GM18867 (cell line): ENCODE measurements around the gene DYNC2H1.
A peak's percentile ranks its signal among the peaks of the same experiment; 100 is the strongest.

ENCODE experiments used
- ATAC-seq: cut with Tn5 transposase; IDR thresholded peaks from one replicate; pipeline ENCODE4 v1.9.1; 2021; ENCODE audit warnings: mild to moderate bottlenecking, moderate library complexity; ENCODE audit not compliant: unreplicated experiment

The DYNC2H1 gene

DNA sequence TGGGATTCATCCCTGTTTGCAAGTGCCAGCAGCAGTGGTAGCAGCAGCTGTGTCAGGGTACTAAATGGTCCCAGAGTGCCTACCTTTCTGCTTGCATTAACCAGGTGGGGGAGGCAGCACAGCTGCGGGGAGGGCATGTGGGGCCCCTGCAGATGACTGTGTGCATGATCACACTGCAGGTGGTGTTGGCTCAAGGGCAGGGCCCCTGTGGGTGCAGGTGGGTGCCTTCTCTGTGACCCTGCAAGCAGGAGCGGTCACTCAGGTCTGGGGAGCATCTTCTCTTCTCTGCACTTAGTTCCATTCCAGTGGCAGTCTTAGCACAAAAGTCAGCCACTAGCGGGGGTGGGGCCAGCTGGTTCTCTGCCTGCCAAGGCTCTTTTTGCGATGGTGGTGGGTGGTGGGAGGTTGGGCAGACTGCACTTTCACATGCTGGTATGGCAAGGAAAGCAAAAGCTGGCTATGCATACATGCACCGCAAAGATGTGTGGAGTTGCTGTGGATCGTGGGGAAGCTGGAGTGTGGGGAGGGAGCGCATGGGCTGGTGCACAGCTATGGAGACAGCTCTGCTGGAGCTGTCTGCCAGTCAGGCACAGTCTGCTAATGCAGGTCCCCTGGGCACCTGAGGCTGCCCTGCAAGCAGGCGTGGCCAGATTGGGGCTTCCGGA is 157.1 kb downstream of the DYNC2H1 start:
- no peak for ATAC-seq

DNA sequence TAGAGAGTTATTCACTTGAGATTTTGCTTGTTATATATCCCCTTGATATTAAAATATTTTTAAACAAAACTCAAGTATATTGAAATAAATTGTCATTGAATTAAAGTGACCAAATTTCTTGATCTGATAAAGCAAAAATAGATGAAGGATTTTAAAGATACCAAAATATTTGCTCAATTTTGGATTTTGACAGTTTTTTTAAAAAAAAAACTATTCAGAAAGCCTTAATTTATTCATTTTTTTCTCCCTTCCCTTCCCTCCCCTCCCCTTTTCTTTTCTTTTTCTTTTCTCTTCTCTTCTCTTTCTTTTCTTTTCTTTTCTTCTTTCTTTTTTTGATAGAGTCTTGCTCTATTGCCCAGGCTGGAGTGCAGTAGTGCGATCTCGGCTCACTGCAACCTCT is 163.7 kb downstream of the DYNC2H1 start:
- no peak for ATAC-seq

DNA sequence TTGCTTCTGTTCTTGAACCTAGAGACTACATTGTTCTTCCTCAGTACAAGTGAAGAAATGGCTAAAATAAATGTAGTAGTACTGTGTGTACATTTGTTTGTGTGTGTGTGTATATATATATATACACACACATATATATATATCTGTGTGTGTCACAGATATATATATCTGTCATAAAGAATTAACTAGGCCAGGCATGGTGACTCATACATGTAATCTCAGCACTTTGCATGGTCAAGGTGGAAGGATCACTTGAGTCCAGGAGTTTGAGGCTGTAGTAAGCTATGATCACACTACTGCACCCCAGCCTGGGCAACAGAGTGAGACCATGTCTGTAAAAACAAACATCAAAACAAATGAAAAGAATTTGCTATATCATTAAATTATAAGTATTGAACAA is 164.8 kb downstream of the DYNC2H1 start:
- ATAC-seq, result no peak

DNA sequence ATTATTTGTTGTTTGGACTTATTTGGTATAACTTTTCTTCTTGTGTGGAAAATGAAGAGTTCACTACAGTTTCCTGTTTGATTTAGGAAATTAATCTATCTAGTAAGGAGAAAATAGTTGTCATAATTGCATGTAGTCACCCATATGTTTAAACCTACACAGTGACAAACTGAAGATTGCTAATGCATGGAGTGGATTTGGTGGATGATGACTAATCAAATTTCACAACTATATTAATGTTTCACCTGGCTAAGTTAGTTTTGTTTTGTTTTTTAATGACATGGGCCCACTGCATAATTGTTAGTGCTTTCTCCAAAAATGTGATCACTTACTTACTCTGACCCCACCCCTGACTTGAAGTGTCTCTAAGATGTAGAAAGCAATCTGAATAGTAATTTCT is 170.6 kb downstream of the DYNC2H1 start:
- ATAC-seq, result no peak

DNA sequence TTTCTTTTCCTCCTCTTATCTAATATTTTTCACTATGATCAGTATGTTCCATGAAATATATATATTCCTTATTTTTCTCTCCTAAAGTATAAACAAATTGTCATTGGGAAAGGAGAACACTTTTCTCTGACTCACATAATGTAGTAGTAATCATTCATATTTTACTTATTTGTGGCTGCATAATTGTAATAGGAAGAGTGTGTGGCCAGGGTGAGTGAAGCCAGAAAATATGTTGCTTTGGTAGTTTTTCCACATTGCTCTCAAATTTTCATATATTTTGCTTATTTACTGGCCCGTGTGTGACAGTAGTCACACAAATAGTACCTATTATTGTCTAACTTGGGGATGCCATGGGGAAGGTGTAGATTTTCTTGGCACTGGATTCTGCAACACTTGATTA is 172.1 kb downstream of the DYNC2H1 start:
- ATAC-seq, result no peak

DNA sequence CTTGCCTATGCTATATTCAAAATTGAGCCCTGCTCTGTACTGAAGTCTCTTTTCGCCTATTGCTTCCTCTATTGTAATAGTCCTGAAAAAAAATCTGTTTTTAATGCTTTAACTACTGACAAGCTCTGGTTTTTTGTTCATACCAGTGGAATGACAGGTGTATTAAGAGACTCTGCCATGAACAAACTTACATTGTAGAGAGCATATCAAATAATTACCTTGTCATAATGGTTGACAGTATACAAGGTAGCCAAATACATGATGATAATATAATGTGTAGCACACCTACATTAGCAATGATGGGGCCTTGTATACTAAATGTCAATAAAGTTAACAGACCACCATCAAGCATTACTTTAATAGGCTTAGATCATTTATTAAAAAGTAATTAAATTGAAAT is 175.0 kb downstream of the DYNC2H1 start:
- no peak for ATAC-seq

DNA sequence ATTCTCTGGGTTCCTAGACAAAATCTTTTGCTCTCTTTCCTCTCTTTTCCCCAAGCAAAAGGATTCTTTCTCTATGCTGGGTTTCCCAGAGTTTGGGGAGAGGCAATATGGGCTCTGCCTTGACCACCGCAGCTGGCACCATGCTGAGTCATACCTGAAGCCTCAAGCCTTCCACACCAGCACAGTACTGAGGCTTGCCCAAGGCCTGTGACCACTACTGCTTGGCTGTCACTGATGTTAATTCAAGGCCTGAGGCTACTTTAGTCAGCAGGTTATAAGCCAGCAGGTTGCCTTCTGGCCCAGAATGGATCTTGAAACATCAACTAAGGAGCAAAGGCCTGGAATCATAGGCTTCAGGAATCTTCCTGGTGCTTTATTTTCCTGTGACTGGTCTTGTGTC is 185.3 kb downstream of the DYNC2H1 start:
- no peak for ATAC-seq

DNA sequence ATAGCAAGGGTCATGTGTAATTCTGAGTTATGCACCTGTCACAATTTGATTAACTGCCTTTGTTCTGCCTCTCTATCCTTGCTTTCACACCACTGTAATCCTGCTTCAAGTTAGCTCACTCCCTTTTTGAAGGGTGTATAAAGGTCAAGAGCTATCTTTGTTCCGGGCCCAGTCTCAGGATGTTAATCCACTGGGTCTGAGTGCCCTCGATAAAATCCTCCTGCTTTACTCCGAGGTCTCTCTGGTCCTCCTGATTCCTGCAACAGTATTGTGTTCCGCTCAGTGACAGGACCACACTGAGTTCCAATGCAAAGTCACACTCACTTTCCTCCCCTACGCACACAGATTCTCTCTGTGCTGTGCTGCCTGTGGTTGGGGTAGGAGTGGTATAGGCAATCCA is 186.5 kb downstream of the DYNC2H1 start:
- no peak for ATAC-seq

DNA sequence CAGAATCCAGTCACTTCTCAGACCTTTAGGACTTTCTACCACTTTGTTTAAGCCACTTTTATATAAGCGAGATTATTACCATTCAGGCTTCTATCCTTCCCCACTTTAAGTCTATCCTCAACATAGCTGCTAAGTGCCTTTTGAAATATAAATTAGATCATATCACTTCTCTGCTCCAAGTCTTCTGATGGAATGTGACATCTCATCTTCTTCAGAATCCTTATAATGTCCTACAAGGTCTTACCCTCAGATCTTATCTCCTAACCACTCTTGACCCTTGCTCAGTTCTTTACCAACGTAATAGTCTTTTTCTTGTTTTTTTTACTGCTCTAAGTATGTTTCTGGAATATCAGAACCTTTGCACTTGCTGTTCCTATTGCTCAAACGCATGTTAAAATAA is 188.7 kb downstream of the DYNC2H1 start:
- no peak for ATAC-seq

DNA sequence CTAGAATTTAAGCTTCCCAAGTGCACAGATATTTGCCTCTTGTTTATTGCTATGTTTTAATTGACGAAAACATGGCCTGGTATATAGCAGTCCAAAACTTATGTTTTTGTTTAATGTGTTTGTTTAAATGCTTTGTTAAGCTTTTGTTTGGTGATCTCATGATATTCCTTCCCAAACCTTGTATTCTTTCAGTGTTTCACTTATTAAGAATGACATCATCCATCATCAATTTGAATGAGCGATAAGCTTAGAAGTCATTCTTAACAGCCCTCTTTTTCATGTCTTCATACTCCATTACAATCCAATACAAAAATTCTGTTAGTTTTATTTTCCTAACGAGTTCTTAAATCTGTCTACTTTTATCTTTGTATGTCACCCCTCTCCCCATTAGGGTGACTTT is 206.0 kb downstream of the DYNC2H1 start:
- ATAC-seq, result no peak

DNA sequence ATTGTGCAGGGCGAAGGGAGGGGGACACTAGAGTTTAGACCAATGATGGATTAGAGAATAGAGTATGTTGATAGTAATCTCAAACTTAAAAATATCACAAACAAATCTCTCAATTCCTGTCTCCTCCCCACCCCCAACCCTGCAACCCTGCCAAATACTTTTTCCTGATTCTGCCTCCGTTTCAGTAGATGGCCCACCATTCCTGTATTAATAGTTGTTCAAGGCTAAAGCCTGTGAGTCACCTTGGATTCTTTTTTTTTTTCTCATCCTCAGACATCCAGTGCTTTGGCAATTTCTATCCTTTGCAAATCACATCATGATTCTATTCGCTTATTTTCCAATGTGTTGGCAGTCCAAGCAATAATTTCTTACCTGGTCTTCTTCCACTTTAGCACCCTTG is 207.9 kb downstream of the DYNC2H1 start:
- no peak for ATAC-seq

DNA sequence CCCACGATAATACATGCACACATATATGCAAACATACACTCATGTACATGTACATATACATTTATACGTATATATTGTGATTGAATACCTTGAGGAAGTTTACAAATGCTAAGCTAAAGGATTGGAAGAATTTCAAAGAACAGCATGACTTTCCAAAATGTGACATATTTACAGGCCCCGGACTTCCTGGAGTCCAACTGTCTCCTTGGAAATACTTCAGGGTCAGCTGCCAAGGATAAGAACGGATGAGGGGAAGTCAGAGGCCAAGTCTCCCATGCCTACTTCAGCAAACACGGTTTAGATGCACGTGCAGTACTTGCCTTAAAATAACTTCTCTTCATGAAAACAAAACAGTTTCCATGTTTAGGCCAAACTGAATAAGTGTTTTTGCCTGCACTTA is 213.6 kb downstream of the DYNC2H1 start:
- no peak for ATAC-seq

DNA sequence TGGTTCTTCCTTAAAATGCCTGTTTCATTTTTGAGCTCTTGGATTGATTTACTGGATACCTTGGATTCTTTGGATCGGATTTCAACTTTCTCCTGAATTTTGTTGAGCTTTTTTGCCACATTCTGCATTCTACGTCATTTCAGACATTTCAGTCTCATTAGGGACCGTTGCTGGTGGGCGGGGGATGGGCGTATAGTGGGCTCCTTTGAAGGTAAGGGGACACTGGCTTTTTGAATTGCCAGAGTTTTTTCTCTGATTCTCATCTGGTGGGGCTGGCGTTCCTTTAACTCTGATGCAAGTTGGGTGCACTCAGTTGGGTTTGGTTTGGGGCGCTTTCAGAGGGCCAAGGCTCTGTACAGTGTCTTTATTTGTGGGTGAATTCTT is 216.5 kb downstream of the DYNC2H1 start:
- ATAC-seq, result peak; percentile 11

DNA sequence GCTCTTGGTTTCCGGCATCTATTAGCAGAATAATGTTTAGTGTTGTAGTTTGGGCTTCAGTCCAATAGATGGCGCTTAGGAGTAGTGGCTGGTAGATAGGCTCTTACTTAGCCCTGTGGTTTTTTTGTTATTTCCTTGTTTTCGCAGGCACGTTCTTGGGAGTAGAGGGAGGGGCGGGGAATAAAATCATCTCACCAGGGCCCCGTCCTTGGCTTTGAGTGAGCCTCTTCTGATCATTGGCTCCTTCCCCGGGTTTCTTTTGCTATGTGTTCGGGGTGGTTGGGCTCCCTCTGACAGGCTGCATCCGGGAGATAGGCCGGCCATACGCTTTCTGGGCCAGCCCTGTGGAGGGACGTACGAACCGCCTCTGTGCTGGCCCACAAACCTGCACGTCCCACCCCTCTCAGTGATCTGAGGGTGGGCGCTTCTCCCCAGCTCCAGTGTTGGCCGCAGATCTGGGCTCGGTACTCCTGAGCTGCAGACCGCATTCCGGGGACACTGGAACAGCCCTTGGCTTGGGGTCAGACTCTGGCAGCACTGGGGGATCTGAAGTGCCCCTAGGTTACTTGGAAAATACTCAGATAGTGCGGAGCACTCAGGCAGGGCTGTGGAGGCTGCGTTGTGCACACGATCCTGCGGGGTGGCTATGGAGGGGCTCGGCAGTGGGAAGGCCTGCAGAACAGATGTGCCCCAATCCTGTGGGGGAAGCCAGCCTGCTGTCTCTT is 217.0 kb downstream of the DYNC2H1 start:
- ATAC-seq, result peak; percentile 99

DNA sequence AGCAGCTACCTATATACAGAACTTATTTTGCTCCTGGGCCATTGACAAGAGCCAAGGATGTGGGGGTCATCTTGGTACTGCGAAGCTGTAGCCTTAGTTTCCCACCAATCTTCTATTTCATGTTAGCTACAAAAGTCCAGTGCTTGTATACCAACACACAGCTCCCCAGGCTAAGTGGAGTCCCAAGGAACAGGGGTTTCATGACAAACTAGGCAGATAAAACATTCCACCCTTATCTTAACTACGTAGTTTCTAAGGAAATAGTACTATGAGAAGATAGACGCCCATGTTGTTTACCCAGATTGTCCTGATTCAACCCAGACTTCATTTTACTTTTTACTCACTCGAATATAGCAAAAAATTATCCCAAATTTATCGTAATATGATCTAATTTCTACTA is 218.5 kb downstream of the DYNC2H1 start:
- no peak for ATAC-seq

DNA sequence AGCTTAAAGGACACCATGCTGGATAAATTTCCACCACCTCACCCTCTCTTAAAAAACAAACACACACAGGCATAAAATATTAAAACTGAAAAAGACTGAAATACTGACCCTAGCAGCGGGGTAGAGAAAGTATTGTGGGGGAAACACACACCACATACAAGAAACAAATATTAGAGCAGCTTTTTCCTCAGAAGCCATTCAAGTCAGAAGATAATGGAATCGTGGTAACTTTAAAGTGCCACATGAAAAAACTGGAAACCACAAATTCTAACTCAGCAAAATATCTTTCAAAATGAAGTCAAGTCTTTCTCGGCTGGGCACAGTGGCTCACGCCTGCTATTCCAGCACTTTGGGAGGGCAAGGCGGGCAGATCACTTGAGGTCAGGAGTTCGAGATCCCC is 223.2 kb downstream of the DYNC2H1 start:
- no peak for ATAC-seq

DNA sequence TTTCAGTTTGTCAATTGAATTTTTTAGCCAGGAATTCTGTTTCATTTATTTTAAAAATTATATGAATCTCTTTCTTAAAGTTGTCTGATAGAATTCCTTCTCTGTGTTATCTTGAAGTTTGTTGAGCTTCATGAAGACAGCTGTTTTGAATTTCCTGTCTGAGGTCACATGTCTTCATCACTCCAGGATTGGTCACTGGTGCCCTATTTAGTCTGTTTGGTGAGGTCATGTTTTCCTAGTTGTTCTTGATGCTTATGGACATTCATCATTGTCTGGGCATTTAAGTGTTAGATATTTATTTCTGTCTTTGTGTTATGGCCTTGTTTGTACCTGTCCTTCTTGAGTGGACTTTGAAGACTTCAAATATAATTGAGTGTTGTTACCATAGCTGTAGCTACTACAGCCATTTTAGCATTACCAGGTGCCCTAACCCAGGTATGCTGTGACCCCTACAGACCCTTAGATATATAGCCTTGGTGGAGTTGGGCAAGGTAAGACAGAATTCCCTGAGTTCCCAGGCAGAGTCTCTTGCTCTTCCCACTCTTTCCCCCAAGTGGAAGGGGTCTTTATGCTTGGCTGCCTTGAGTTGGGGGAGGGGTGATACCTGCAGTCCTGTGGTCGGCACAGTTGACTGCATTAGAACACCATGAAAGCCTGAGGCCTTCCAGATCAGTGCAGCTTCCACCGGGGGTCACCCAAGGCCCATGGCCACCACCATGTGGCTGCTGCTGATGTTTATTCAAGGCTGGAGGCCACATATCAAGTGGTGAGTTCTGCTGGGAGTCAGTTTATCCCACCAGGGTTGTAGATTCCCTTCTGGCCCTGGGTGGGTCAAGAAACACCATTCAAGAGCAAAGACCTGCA is 229.6 kb downstream of the DYNC2H1 start:
- no peak for ATAC-seq

DNA sequence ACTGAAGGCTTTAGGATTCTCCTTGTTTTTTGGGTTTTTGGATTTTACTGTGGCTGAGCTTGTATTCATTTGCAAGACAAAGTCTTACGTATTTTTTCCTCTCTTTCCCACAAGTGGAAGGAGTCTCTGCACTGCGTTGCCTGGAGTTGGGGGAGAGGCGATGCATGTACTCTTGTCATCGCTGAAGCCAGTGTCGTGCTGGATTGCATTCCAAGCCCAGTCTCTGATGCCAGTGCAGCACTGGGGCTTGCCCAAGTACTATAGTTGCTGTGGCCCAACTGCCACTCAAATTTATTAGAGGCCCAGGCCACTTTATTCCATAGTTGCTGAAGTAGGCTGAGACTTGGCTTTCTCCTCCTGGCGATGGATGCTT is 230.2 kb downstream of the DYNC2H1 start:
- no peak for ATAC-seq

DNA sequence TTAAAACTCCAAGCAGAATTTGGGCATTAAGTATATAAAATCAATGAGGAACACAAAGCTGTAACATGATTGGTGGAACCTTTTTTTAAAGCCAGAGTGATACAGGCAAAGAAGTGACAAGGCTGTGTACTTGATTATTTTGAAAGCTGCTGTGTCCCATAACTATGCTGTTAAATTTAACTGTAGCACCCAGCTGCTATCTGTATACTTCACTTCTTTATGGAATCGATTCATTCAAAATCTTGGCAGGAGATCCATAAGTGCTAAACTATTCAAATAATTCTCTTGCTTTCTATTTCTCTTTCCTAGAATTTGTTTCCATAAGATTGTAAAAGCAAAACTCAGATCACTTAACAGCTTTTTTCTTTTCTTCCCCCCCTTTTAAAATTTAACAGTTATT is 231.7 kb downstream of the DYNC2H1 start:
- no peak for ATAC-seq

DNA sequence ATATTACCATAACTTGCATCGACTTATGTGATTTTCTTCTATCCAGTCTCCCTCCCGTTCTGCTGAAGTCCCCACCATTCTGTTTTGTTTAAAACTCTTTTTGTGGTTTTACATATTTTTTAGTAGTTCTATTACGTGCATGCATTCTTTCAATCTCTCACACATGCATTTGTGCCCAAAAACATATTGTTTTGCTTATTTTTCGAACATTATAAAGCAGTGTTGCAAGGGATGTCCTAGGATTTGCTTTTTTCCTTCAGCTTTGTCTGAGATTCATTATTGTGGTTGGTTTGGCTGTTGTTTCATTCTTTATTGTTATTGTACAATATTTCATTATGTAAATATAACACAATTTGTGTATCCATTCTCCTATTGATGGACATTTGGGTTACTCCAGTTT is 235.7 kb downstream of the DYNC2H1 start:
- no peak for ATAC-seq

DNA sequence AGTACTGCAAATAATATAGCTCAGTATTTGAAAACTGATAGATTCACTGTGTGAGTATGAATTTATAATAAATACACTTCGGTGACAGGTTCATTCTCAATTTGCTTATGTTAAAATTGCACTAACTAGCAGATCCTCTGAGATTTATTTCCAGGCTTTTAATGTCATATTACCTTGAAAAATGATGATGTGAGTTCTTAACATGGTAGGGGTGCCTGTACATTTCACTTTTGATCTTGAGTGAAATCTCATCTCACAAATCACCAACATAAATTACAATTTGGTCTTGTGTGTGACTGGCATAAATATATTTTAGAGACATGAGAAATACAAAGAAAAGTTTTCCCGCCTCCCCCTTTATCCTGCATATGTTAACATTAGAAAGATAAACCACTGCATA is 240.4 kb downstream of the DYNC2H1 start:
- no peak for ATAC-seq

DNA sequence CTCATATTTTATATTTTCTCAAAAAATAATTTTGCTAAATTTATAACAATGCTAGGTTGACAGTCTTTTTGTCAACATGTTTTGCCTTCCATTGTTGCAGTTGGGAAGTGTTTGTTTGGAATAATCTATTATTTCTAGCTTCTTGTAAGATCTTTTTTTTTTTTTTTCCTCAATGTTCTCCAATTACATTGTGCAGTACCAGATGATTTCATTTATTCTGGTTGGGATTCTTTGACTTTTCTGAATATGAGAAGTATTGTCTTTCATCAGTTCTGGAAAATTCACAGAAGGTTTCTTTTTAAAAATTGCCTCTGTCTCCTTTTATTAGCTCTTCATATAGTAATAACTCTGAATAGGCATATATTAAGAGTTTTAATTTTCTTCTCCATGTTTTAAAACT is 245.4 kb downstream of the DYNC2H1 start:
- ATAC-seq, result no peak
